Activated gamma-delta T cell treated with anti-CD3 and anti-CD28 coated beads, Interleukin-2, amount 50 U/mL, for 16 hours (primary cell): ENCODE measurements around the gene ERCC1.
"Not testable (repeated sequence)": the region's sequence is repeated elsewhere in the genome, so short reads cannot be mapped to it uniquely, and the experiment has no call there.

Source experiments
- DNase-seq: peaks from one replicate; pipeline ENCODE4 v3.0.0-alpha.2; 2020; ENCODE audit warnings: low read depth

ERCC1 gene

DNA sequence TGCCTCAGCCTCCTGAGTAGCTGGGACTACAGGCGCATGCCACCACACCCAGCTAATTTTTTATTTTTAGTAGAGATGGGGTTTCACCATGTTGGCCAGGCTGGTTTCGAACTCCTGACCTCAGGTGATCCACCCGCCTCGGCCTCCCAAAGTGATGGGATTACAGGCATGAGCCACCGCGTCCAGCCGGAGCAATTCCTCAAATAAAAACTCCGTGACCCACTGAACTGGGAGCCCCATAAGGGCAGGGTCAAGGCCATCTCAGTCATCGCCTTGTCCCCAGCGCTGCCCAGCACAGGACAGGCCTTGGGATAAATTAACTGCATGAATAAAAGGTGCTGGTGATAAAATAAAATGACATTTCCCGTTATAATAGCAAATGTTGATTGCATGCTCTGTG, 6.2 kb upstream of the ERCC1 start:
- not testable (repeated sequence) for DNase-seq

GRCh38 chr19:45428384-45429231, 4.9 kb upstream of the ERCC1 start:
- DNase-seq: no peak

DNA sequence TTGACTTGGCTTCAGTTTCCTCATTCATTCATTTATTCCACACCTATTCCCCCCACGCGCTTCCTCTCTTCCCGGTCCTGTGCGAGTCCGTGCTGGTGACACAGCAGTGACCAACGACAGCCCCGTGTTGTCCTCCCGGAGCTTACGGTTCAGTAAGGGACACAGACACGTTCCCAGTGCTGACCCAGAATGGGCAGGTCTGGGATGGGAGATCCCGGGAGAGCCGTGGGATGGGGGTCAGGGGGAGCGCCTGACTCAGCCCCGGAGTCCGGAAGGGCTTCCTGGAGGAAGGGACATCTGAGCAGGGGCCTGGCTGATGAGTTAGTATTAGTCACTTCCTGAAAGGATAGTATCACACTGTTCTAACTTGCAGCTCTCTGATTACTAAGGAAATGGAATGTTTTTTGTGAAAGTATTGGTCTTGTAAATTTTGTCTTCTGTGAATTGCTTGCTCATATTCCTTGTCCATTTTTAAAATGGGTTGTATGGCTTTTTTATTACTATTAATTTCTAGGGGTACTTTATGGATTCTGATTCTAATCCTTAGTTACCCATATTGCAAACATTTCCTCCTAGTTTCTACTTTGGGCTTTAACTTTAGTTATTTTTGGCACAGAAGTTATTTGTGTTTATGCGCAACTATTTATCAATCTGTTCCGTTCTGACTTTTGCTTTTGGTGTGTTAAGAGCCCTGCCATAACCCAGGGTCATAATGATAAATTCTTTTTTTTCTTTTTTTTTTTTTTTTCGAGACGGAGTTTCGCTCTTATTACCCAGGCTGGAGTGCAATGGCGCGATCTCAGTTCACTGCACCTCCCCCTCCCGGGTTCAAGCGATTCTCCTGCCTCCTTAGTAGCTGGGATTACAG, 708 bp upstream of the ERCC1 start:
- no peak for DNase-seq

DNA sequence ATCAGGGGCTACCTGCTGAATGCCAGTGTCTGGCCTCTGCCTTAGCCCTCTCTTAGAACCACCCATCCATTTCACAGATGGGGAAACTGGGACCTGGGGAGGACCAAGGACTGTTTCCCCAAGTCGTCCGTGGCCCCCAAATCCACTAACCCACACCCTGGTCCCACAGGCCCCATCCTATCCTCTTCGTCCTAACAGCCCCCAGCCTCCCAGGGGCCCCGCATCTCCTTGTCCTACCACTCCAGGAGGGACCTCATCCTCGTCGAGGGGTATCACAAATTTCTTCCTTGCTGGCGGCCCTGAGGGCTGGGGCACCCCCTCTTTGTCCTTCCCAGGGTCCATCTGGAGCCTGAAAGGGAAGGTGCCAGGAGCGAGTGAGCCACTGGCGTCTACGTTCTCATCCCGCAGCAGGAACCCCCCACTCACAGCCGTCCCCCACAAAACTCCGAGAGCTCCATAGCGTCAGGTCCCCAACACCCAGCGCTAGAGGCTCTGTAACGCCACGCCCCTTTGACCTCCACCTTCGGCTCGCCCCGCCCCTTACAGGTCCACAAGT, 606 bp downstream of the ERCC1 start:
- DNase-seq: peak; percentile 62

- no peak for DNase-seq
Observed at GRCh38 chr19:45421947-45422498, 1.7 kb downstream of the ERCC1 start.

DNA sequence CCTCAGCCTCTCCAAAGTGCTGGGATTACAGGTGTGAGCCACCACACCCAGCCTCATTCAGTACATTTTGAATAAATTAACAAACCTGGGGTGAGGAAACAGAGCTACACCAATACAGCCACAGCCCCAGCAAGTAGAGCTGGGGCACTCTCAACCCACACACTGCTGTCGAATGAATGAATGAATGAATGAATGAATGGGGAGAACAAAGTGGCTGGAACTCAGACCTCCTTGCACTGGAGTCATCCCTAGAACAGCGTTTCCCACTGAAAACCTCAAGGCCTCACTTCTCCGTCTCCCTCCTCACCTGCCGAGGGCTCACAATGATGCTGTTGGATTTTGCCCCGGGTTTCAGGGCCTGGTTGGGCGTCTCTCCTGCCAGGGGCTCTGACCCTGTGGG, 2.8 kb downstream of the ERCC1 start:
- no peak for DNase-seq

- DNase-seq: no peak
Observed at GRCh38 chr19:45420356-45420755, 3.4 kb downstream of the ERCC1 start.

GRCh38 chr19:45419895-45420294, 3.8 kb downstream of the ERCC1 start:
- DNase-seq: no peak

- DNase-seq: no peak
Observed at GRCh38 chr19:45419396-45419795, 4.3 kb downstream of the ERCC1 start.

- no peak for DNase-seq
Observed at GRCh38 chr19:45418802-45419201, 4.9 kb downstream of the ERCC1 start.

DNA sequence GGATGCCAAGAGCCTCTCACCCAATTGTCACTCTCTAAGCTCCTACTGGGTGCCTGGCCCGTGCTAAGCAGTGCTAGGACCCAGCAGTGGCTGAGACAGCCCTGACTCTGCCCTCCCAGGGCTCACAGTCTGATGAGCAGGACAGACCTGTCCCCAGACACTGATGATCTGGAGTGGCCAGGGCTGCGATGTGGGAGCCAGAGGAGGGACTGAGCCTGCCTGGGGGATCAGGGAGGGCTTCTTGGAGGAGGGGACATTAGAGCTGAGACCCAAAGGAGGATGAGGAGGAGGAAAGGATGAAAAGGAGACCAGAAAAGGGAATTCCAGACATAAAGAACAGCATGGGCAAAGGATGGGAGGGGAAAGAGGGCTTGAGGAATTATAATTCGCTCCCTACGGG, 6.6 kb downstream of the ERCC1 start:
- no peak for DNase-seq

DNA sequence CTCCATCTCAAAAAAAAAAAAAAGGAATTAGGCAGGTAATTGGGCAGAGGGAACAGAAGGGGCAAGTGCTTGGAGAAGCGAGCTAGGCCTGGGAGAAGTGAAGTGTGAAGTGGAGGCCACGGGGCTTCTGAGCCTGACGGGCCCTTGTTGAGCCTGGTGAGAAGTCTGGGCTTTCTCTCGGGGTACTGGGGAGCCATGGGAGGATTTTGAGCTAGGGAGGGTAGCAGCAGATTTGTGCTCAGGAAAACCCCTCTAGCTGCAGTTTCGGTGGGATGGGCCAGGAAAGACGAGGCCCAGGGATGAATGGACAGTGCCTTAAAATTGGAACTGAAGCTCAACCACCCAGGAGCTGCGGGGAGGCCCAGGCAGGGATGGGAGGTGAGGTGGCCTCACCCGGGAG, 9.2 kb downstream of the ERCC1 start:
- DNase-seq: no peak

DNA sequence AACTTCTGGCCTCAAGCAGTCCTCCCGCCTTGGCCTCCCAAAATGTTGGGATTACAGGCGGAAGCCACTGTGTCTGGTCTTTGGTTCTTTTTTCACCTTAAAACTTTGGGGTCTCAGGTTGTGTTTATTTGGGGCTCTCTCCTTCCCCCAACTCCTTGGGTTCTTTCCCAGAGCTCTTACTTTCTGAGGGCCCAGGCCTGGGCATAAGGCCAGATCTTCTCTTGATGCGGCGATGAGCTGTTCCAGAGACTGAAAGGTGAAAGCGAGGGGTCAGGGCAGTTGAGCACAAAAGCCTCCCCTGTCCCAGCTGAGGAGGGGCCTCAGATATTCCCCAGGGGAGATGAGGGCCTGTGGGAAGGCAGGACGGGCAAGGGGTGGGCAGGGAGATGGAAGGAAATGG, 10.2 kb downstream of the ERCC1 start:
- no peak for DNase-seq

DNA sequence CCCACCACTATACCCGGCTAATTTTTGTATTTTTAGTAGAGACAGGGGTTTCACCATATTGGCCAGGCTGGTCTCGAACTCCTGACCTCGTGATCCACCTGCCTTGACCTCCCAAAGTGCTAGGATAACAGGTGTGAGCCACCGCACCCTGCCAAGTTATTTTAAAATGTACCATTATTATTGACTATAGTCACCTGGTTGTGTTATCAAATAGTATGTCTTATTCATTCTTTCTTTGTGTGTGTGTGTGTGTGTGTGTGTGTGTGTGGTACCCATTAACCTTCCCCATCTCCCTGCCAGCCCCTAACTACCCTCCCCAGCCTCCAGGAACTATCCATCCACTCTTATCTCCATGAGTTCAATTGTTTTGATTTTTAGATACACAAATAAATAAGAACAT, 13.4 kb downstream of the ERCC1 start:
- DNase-seq: not testable (repeated sequence)

GRCh38 chr19:45409557-45409920, 14.2 kb downstream of the ERCC1 start:
- DNase-seq: no peak

- no peak for DNase-seq
Observed at GRCh38 chr19:45408830-45409556, 14.7 kb downstream of the ERCC1 start.

DNA sequence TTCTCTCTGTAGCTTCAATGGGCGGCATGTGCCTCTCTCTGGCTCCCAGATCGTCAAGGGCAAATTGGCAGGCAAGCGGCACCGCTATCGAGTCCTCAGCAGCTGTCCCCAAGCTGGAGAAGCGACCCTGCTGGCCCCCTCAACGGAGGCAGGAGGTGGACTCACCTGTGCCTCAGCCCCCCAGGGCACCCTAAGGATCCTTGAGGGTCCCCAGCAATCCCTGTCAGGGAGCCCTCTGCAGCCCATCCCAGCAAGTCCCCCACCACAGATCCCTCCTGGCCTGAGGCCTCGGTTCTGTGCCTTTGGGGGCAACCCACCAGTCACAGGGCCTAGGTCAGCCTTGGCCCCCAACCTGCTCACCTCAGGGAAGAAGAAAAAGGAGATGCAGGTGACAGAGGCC, 15.6 kb downstream of the ERCC1 start:
- no peak for DNase-seq

DNA sequence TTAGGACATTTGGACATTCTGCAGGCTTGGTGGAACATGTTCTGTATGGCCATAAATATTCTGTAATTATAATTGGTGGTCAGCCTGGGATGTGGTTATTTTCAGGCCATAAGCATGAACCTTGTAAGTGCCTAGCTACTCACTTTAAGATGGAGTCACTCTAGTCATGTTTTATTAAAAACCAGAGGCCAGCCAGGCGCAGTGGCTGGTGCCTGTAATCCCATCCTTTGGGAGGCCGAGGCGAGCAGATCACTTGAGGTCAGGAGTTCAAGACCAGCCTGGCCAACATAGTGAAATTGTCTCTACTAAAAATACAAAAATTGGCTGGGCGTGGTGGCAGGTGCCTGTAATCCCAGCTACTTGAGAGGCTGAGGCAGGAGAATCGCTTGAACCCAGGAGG, 16.1 kb downstream of the ERCC1 start:
- DNase-seq: not testable (repeated sequence)

DNA sequence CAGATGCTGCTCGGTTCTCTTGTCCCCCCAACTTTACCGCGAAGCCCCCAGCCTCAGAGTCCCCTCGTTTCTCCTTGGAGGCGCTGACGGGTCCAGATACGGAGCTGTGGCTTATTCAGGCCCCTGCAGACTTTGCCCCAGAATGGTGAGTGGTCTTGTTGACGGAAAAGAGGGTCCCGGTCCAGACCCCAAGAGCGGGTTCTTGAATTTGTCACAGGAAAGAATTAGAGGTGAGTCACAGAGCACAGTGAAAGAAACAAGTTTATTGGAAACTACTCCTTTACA, 16.7 kb downstream of the ERCC1 start:
- no peak for DNase-seq

- peak; percentile 68 for DNase-seq
Observed at GRCh38 chr19:45406226-45407090, 17.3 kb downstream of the ERCC1 start, which contains the start of gene POLR1G. POLR1G (plus strand) TSS chr19:45406644; CDS start chr19:45406697, 53 bp downstream.
